ENCODE measurements around the gene DNAJC12.

DNA sequence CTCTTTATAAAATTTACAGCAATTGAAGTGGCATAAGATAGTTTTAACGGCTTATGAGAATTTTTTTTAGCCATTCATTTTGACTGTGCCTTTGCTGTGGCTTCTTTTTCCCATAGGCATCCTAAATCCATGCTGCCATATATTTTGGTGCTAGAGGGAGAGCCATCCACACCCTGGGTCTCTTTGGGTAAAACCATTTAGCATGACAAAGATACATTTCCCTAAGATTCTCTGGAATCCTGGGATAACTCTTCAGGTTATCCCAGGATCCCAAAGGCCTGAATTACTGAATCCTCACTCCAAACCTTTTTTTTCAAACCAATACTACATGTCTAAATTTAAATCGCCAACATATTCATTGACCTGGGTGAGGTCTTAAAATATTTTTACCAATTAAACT is 28.9 kb downstream of the DNAJC12 start:
- TF ChIP-seq SIN3A (IDR thresholded peaks at IDR 0.05; ENCODE audit: borderline replicate concordance, low read depth, low read length): no peak
- TF ChIP-seq, protein P1, sequence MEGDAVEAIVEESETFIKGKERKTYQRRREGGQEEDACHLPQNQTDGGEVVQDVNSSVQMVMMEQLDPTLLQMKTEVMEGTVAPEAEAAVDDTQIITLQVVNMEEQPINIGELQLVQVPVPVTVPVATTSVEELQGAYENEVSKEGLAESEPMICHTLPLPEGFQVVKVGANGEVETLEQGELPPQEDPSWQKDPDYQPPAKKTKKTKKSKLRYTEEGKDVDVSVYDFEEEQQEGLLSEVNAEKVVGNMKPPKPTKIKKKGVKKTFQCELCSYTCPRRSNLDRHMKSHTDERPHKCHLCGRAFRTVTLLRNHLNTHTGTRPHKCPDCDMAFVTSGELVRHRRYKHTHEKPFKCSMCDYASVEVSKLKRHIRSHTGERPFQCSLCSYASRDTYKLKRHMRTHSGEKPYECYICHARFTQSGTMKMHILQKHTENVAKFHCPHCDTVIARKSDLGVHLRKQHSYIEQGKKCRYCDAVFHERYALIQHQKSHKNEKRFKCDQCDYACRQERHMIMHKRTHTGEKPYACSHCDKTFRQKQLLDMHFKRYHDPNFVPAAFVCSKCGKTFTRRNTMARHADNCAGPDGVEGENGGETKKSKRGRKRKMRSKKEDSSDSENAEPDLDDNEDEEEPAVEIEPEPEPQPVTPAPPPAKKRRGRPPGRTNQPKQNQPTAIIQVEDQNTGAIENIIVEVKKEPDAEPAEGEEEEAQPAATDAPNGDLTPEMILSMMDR (IDR thresholded peaks at IDR 0.05): no peak
- no peak for TF ChIP-seq ELF1 (IDR thresholded peaks at IDR 0.05)
- TF ChIP-seq CHD2 (IDR thresholded peaks at IDR 0.05; ENCODE audit: low read length, partially characterized antibody): no peak
- no peak for TF ChIP-seq EP300 (IDR thresholded peaks at IDR 0.05; ENCODE audit: borderline replicate concordance in 1 of 2, low read depth in 1 of 2, low read length in 1 of 2)
- TF ChIP-seq FOSL2 (IDR thresholded peaks at IDR 0.05; ENCODE audit: borderline replicate concordance, low read depth): no peak
